BJ (cell line): ENCODE data around the gene GEN1. TPM values are rescaled to one million over a fixed set of nuclear protein-coding genes. Genes with fewer than 3 reads are reported as not detected.

Source experiments
- CTCF ChIA-PET: fragments of 350-600 bp; formaldehyde crosslinking; extraction: SDS; loops from one replicate; lab custom pipeline; 2021; ENCODE audit warnings: antibody characterized with exemption, inconsistent platforms; lab: Yijun Ruan, JAX
- POLR2A ChIA-PET: fragments of 300-600 bp; sonication (Branson Sonifier 250); formaldehyde crosslinking; extraction: SDS; loops from one replicate; lab custom pipeline; 2021; ENCODE audit warnings: antibody characterized with exemption; lab: Charles Lee
- DNase-seq: peaks from one replicate; pipeline ENCODE4 v3.0.0-alpha.2; 2011; ENCODE audit warnings: low read depth
- H3K27me3 ChIP-seq: 2 replicates; pipeline ENCODE4 v1.6.0; 2011; ENCODE audit warnings: low read length; ENCODE audit not compliant: control insufficient read depth, insufficient read depth
- H3K36me3 ChIP-seq: 2 replicates; pipeline ENCODE4 v1.5.1; 2011; ENCODE audit warnings: low read length; ENCODE audit not compliant: control insufficient read depth, insufficient read depth
- H3K4me3 ChIP-seq: 2 replicates; pipeline ENCODE4 v1.5.1; 2011; ENCODE audit warnings: low read depth, mild to moderate bottlenecking, control low read depth, low read length
- polyA minus RNA-seq: library from RNA; depleted of rRNA, polyadenylated mRNA; stranded (reverse); fragments of >200 nt; gene quantifications from 2 replicates; pipeline ENCODE4 v1.2.3, GENCODE V29; 2011; rRNA and poly(A)+ RNA removed
- polyA plus RNA-seq: library from polyadenylated mRNA; depleted of rRNA; stranded (reverse); fragments of >200 nt; gene quantifications from 2 replicates; pipeline ENCODE4 v1.2.3, GENCODE V29; 2011; rRNA removed
- TF ChIP-seq, protein P1 (sequence below): IDR thresholded peaks from 2 replicates; pipeline ENCODE4 v1.5.1; 2011; ENCODE audit warnings: low read depth, mild to moderate bottlenecking, control low read depth, inconsistent platforms, low read length, moderate library complexity; ENCODE audit not compliant: insufficient read depth

GEN1 gene, protein sequence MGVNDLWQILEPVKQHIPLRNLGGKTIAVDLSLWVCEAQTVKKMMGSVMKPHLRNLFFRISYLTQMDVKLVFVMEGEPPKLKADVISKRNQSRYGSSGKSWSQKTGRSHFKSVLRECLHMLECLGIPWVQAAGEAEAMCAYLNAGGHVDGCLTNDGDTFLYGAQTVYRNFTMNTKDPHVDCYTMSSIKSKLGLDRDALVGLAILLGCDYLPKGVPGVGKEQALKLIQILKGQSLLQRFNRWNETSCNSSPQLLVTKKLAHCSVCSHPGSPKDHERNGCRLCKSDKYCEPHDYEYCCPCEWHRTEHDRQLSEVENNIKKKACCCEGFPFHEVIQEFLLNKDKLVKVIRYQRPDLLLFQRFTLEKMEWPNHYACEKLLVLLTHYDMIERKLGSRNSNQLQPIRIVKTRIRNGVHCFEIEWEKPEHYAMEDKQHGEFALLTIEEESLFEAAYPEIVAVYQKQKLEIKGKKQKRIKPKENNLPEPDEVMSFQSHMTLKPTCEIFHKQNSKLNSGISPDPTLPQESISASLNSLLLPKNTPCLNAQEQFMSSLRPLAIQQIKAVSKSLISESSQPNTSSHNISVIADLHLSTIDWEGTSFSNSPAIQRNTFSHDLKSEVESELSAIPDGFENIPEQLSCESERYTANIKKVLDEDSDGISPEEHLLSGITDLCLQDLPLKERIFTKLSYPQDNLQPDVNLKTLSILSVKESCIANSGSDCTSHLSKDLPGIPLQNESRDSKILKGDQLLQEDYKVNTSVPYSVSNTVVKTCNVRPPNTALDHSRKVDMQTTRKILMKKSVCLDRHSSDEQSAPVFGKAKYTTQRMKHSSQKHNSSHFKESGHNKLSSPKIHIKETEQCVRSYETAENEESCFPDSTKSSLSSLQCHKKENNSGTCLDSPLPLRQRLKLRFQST
- polyA plus RNA-seq (7.6 and 13.4 TPM in 2 replicates), polyA minus RNA-seq (11.1 and 15.0 TPM in 2 replicates)

DNA sequence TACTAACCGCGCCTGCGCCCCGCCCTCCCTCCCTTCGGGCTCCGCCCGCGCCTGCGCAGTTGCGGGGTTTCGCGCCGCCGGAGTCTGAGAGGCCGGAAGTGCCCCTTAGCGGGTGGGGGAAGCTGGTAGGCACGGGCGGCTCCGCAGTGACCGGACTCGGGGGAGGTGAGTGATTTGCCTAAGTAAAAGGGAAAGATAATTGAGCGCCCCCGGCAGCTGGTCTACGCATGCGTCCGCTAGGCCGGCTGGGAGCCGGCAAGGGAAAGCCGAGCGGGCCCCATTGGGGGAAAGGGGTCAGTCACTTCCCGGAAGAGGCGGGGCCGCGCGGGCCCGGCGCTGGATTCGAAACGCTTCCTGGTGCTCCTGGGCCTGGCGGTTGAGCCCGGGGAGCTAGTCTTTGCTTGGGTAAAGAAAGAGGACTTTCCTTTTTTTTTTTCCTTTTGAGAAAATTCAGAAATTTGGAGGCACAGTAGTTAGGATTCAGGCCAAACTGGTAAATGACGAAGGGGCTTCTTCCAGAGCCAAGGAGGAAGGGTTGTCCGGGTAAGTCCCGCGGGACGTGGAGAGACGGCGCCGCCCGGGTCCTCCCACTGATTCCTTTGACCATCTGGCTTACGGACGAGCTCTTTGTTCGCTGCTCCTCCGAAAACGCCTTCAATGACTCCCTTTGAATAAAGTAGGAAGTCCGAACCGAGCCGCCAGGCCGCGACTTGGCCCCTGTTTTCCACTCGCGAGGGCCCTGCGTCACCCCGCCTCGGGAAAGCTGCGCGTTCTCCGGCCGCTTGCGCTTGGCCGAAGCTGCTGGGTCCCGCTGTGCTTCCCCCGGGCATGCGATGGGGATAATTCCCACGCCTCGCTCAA, at the start of gene GEN1, which contains the start of gene SMC6:
TSS of gene GEN1 (plus strand) at position 336 of the 861 bp plus-strand sequence. CDS start 5,806 bp downstream, outside the sequence.
TSS of gene SMC6 (minus strand) at position 8 of the 861 bp plus-strand sequence. CDS start 7,864 bp downstream, outside the sequence.
- POLR2A ChIA-PET: interaction anchor here (0.6 to 0.7 kb wide), 2 partner anchors 36 to 640 kb away, joined by 4 to 6 read pairs; no protein-coding TSS in a partner anchor
- TF ChIP-seq, protein P1, sequence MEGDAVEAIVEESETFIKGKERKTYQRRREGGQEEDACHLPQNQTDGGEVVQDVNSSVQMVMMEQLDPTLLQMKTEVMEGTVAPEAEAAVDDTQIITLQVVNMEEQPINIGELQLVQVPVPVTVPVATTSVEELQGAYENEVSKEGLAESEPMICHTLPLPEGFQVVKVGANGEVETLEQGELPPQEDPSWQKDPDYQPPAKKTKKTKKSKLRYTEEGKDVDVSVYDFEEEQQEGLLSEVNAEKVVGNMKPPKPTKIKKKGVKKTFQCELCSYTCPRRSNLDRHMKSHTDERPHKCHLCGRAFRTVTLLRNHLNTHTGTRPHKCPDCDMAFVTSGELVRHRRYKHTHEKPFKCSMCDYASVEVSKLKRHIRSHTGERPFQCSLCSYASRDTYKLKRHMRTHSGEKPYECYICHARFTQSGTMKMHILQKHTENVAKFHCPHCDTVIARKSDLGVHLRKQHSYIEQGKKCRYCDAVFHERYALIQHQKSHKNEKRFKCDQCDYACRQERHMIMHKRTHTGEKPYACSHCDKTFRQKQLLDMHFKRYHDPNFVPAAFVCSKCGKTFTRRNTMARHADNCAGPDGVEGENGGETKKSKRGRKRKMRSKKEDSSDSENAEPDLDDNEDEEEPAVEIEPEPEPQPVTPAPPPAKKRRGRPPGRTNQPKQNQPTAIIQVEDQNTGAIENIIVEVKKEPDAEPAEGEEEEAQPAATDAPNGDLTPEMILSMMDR: no peak

DNA sequence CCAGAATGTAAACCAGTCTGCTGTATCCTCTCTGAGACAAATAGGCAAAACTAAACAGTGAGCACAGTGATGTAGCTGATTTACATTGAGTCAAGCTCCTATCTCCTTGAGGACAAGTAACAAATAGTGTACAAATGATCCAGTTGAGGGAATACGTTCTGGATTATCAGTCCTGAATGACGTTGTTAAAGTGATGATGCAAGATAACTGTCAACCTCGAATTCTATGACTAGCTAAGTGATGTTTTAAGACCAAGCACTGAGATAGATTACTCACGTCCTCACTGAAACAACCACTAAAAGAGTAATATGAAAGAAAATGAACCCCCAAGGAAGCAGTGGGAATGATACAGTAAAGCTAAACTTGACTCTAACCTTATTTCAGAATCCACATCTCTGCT, 47.1 kb upstream of the GEN1 start:
- DNase-seq: no peak
- 0 out of 2 replicates have a peak, but pooled peaks cover 2% of the 10 kb centered on the region for H3K36me3 ChIP-seq
- POLR2A ChIA-PET: no interaction called here

More for the DNA sequence above, at the start of gene GEN1, which contains the start of gene SMC6:
- DNase-seq: peak; percentile 36
- CTCF ChIA-PET: interaction anchor here (0.7 to 1.5 kb wide), 4 partner anchors 16 to 141 kb away, joined by 3 to 6 read pairs (median 3); no protein-coding TSS in a partner anchor
- Histone ChIP-seq H3K36me3 (no peaks in the 10 kb centered on the region), H3K4me3 (peak within 1 kb of the TSS; percentile 97), H3K27me3 (no peaks in the 10 kb centered on the region)

DNA sequence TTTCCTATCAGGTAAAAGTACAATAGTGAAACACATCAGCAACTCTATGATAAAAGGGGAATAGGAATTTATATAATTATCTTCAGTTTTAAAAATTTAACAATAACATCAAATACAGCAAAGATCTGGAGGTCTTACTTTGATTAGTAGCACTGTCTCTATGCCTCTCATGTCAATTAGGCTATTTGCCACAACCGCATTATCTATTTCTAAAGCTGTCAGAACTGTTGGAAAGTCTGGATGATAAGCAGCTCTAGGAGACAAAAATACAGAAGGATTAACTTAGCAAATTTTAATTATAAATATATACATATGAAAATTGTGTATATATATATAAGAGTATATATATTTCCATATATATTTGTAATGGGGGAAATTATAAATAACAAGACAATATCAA, 45.4 kb upstream of the GEN1 start:
- CTCF ChIA-PET: interaction anchor here (1.9 kb wide), 1 partner anchor 11 kb away, joined by 8 read pairs; no protein-coding TSS in a partner anchor
- Histone ChIP-seq H3K27me3 (no peaks in the 10 kb centered on the region), H3K36me3 (peaks cover 5% of the 10 kb centered on the region), H3K4me3 (no peak overlapping the region)
- DNase-seq: no peak
- TF ChIP-seq, protein P1: no peak
- POLR2A ChIA-PET: no interaction called here

More for the DNA sequence above, 47.1 kb upstream of the GEN1 start:
- H3K27me3 ChIP-seq: no peaks in the 10 kb centered on the region
- CTCF ChIA-PET: interaction anchor here (0.7 to 1.6 kb wide), 2 partner anchors 12 to 72 kb away, joined by 3 to 8 read pairs; no protein-coding TSS in a partner anchor
- TF ChIP-seq, protein P1: no peak
- no peak overlapping the region for H3K4me3 ChIP-seq

DNA sequence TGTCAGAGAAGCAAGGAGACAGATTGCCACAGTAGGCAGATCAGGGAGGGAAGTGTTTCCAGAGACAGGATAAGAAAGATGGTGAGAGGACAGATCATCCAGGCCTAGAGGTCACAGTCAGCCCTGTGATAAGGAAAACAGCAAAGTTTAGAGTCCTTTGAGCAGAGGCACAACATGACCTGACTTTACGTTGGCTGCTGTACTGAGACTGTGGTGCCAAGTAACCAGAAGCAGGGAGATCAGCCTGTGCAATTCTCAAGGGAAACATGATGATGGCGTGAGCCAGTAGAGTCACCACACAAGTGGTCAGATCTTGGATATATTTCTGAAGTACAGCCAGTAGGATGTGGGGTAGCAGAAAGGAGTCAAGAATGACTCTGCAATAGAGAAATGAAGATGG, 44.0 kb upstream of the GEN1 start:
- POLR2A ChIA-PET: no interaction called here
- CTCF ChIA-PET: interaction anchor here (1.9 to 2.0 kb wide), 2 partner anchors 9 to 10 kb away, joined by 6 to 8 read pairs; no protein-coding TSS in a partner anchor
- Histone ChIP-seq H3K27me3 (no peaks in the 10 kb centered on the region), H3K36me3 (peaks cover 6% of the 10 kb centered on the region), H3K4me3 (no peak overlapping the region)
- TF ChIP-seq, protein P1: no peak
- DNase-seq: no peak
